ENCODE measurements around the gene ENTPD8.

- TF ChIP-seq POLR2A (IDR thresholded peaks at IDR 0.05) (no peak), CTCF (IDR thresholded peaks at IDR 0.05) (no peak), EP300 (IDR thresholded peaks at IDR 0.05) (no peak), POLR2AphosphoS5 (IDR thresholded peaks at IDR 0.05) (no peak)
These were observed 7.2 kb downstream of the ENTPD8 start for GRCh38 chr9:137433916-137434431.
